SW 1271 (cell line): ENCODE measurements around the gene UBE2H.
"Not testable (repeated sequence)": the region's sequence is repeated elsewhere in the genome, so short reads cannot be mapped to it uniquely, and the experiment has no call there.

Experiments used
- DNase-seq, 2 experiments: peaks; one replicate each; lab custom pipeline; 2025; lab: John Stamatoyannopoulos, UW

UBE2H gene

GRCh38 chr7:129908181-129908580 lies 44.6 kb downstream of the UBE2H start:
- no peak for DNase-seq

- DNase-seq = no peak
These were observed 45.5 kb downstream of the UBE2H start for GRCh38 chr7:129907122-129907736.

- no peak for DNase-seq
These were observed 46.1 kb downstream of the UBE2H start for GRCh38 chr7:129906700-129907099.

DNA sequence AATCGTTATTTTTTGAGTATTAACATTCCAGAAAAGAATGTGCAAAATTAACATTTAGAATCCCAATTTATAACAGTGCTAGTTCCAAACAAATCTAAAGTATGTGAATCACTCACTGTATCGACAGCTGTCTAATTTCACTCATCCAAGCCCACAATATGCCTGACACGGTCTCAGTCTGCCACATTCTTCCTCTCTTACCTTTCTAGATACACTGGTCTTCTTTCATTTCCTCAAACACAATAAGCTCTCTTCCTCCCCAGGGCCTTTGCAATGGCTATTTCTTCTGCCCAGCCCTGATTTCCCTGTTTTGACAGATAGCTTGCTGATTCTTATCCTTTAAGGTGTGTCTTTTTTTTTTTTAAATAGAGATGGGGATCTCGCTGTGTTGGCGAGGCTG lies 48.8 kb downstream of the UBE2H start:
- DNase-seq = no peak

DNA sequence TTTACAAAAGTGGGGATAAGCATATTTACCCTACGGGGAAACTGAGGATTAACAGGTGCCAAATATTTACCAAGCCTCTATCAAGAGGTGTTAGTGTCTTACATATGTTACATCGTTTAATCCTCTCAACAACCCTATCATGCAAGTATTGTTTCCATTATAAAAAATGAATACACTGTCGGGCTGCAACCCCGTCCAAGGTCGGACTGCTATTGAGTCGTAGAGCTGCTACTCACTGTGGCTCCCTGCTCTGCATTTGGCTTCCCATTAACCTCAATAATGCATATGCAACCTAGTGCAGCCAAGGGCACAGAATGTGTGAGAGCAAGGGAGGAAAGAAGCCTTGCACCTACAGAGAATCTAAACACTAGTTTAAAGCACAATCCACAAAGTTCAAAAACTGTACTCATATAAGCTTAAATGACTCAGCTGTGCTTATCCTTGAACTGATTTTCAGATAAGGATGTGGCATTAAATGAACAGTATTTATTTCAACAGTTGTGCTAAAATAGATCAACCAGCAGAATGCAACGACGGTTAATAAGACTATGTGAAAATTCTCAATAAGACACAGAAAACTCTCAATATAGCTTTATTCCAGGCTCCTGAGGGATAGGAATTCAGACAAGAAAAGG lies 49.9 kb downstream of the UBE2H start:
- no peak for DNase-seq

GRCh38 chr7:129898502-129899160 lies 54.1 kb downstream of the UBE2H start:
- no peak for DNase-seq

DNA sequence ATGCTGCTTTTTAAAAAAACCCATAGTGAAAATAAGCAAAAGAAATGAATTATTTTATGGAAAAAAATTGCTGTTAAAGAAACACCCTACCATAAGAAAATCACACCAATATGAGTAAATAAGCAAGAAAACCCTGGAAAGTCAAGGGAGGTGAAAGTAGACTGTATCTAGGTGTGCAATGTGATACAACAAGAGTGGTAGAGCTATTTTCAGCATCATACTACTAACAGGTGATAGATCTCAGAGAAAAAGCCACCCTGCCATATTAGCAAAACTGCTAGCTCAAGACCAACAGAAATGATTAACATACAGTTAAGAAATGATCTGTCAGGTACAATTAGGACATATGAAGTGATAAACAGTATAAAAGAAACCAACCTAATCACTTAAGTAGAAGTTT lies 54.8 kb downstream of the UBE2H start:
- DNase-seq = no peak

DNA sequence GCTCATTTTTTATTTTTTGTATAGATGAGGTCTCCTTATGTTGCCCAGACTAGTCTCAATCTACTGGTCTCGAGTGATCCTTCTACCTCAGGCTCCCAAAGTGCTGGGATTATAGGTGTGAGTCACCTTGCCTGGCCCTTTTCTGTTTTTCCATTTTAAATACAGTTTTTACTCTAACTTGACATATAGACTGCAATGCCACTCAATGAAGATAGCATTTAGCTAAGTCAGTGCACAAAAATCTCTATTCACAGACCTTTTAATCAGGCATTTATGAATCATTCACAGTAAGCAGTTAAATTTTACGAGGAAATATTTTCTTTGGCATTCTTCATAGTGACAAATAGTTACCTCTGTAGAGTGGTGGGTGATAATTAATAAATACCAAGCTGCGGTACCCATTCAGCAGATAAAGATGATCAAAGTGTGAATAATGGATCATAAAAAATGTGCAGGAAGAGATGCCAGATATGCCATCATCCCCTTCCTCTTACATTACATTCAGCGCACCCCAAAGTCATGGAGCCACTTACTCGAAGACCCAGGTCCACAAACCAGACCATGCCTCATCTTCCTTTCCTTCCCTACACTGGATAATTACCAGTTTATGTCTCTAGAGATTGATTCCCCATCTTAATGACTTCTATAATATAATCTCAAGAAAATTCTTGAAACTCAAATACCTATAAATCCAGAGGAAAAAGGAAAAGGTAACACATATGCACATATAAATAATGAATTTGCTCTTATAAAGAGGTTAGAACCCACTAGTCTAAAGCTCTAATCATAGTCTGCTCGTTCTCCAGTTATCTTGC lies 56.0 kb downstream of the UBE2H start:
- DNase-seq = no peak

DNA sequence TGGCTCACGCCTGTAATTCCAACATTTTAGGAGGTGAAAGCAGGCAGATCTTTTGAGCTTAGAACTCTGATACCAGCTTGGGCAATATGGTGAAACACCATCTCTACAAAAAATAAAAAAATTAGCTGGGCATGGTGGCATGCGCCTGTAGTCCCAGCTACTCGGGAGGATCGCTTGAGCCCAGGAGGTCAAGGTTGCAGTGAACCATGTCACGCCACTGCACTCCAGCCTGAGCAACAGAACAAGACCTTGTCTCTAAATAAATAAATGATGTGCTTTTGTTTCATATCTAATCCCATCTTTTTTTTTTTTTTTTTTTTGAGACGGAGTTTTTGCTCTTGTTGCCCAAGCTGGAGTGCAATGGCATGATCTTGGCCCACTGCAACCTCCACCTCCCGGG lies 58.6 kb downstream of the UBE2H start:
- not testable (repeated sequence) for DNase-seq

DNA sequence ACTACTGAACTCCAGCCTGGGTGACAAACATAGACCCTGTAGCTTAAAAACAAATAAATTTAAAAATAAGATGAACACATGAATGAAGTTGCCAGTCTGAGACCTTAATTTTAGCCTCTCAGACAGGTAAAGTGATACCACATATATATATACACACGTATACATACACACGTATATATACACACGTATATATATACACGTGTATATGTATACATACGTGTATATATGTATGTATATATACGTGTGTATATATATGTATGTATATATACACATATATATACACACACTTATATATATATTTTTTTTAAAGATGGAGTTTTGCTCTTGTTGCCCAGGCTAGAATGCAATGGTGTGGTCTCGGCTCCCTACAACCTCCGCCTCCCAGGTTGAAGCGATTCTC lies 62.7 kb downstream of the UBE2H start:
- no peak for DNase-seq

- DNase-seq = no peak
These were observed 63.5 kb downstream of the UBE2H start for GRCh38 chr7:129889133-129889844.

- no peak for DNase-seq
These were observed 64.9 kb downstream of the UBE2H start for GRCh38 chr7:129887865-129888264.

GRCh38 chr7:129886818-129887186 lies 66.0 kb downstream of the UBE2H start:
- DNase-seq = no peak

- no peak for DNase-seq
These were observed 66.5 kb downstream of the UBE2H start for GRCh38 chr7:129886167-129886817.

- DNase-seq = no peak
These were observed 68.3 kb downstream of the UBE2H start for GRCh38 chr7:129884495-129884894.

DNA sequence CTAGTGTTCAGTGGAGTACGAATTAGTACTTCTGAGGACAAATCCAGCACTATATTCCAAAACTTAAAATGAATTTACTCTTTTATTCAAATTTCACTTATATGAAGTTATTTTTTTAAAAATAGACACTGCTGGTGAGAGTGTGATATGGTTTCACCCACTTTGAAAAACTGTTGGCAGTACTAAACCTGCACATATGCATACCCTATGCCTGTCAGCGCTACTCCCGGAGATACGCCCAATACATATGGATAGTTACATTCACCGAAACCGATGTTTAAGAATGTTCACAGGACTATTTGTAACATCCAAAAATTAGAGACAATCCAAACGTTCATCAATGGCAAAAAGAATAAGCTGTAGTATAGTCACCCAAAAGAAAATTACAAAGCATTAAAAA lies 69.6 kb downstream of the UBE2H start:
- DNase-seq = no peak

DNA sequence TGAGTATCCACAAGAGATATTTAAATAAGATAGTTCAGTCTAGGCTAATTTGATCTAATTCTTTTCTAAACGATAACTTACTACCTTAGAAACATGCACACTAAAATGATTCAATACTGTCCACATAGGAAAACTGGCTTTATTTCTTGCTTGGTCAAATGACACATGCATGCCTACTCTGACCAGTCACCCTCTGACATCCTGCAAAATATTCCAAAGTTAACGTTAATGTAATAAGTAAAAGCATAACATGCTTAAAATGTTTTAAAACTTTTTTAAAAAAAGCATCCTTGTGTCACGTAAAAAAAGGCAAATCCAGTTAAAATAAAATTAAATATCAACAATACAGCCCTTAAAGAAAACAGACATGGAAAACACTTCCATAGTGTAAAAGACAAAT lies 70.2 kb downstream of the UBE2H start:
- DNase-seq = no peak

GRCh38 chr7:129877146-129877792 lies 75.5 kb downstream of the UBE2H start:
- no peak for DNase-seq

DNA sequence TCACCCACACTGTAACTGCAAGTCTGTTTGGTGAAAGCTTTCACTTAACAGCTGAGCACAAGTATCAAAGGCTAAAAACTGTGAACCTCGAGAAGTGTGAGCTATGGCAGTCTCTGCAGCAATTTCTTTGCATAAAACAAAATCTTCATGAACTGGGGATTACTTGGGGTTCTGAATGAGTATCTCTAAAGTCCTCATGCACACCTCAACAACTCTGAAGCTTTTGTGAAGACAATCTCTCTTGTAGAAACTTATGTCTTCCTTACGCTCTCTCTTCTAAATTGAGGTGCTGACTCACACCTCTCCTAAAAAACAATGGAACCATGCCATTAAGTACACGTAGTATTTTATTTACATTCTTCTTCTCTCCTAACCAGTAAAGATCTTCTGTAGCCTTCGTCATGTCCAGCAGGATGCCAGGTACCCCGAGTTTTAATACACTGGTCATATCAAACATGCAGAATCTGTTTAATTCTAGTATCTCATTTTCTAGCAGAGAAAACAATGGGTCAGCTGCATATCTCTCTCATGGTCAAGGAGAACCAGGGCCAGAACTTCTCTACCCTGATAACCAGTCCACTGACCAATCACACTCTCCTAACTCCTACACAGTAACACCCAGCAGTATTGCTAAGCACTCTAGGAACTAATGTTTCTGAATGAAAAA lies 76.9 kb downstream of the UBE2H start:
- peak in 1 of 2 experiments; percentile 29 for DNase-seq

- peak in 1 of 2 experiments; percentile 20 for DNase-seq
These were observed 77.6 kb downstream of the UBE2H start for GRCh38 chr7:129875160-129875559.
